ENCODE results near the gene ALOX15B.

GRCh38 chr17:8019665-8020650 lies 18.9 kb upstream of the ALOX15B start:
- TF ChIP-seq CTCF (IDR thresholded peaks at IDR 0.05; ENCODE audit: insufficient read depth, low read length) = no peak
- TF ChIP-seq GABPA (IDR thresholded peaks at IDR 0.05; ENCODE audit: low read depth) = no peak
- no peak for TF ChIP-seq POLR2AphosphoS5 (IDR thresholded peaks at IDR 0.05; ENCODE audit: low read depth)
